NCI-H2227 (cell line): ENCODE measurements around the gene SLC9A1.
A peak's percentile ranks its signal among the peaks of the same experiment; 100 is the strongest.

ENCODE experiments used
- DNase-seq: peaks from one replicate; lab custom pipeline; 2025; ENCODE audit not compliant: unreplicated experiment; lab: John Stamatoyannopoulos, UW

Gene SLC9A1

GRCh38 chr1:27108588-27108987, 46.3 kb downstream of the SLC9A1 start:
- DNase-seq, result no peak

DNA sequence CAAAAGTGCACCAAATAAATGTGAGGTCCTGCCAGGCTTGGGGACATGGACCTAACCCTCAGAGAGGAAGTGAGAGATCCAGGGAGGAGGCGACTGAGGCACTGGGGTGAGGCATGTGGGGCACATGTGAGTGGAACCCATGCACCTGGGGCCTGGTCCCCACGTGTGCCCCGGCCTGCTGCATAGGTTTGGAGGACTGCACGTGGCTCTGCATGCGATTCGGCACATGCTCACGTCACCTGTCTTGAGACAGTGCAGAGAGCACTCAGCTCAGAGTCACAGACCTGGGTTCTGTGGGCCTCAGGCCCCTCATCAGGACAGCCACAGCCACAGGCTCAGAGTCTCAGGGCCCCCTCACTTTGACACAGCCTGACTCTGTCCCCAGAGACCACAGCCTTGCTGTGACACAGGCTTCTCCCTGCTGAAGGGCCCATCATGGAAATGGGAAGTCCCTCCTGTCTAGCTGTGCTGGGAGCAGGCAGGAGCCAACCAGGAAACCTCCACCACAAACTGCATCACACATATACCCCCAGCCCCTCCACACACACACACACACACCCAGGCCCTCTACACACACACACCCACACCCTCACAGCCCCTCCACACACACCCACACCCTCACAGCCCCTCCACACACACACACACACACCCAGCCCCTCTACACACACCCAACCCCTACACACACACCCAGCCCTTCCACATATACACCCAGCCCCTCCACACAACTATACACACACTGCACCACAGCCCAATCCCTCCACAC, 48.2 kb downstream of the SLC9A1 start:
- DNase-seq, result no peak

- no peak for DNase-seq
Measured at GRCh38 chr1:27105018-27105417, 49.9 kb downstream of the SLC9A1 start.

DNA sequence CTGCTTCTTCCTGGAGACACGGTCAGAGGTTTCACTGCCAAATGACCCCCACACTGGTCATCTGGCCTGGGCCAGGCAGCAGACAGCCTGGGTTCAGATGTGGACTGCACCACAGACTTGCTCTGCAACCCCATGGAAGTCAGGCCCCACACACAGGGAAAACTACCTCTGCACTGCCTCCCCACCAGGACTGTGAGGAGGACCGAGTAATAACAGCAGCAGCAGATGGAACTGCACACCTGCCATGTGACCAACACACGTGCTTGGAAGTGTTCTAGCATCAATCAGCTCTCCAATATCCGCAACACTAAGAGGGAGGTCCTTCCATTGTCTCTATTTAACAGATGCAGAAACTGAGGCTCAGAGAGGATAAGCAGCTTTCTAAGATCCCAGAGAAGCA, 51.4 kb downstream of the SLC9A1 start:
- no peak for DNase-seq

DNA sequence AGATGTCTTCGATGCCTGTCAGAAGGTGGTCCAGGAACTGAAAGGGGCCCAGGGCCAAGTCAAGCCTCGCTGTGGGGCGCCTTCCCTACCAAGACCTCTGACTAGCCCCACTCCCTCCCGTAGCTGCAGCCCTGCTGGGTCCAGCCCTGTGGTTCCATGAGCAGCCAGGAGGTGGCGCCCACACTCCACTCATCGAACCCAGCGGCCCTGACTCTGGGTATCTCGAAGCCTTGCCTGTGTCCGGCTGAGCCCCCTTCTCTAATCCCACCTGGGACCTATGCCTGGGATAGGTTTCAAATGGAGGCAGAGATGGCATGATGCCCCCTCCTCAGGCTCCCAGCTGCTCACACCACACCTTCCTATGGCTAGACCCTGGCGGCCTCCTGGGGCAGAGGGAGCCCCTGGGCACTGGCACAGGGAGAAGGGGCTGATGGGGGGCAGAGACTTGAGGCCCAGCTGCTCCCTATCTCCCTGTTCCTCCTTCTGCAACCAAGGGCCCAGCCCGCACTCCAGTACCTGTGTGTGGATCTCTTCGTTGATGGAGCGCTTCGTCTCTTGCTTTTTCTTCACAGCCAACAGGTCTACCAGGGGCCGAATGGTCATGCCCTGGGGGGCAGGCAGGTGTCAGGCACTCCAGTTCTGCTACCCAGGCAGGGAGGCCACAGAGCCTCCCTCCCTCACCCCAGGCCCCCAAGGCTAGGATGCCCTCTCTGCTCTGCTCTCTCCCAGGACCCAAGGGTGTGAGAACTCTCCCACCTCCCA, 52.0 kb downstream of the SLC9A1 start:
- peak; percentile 83 for DNase-seq

- DNase-seq, result no peak
Measured at GRCh38 chr1:27102134-27102706, 52.7 kb downstream of the SLC9A1 start.

DNA sequence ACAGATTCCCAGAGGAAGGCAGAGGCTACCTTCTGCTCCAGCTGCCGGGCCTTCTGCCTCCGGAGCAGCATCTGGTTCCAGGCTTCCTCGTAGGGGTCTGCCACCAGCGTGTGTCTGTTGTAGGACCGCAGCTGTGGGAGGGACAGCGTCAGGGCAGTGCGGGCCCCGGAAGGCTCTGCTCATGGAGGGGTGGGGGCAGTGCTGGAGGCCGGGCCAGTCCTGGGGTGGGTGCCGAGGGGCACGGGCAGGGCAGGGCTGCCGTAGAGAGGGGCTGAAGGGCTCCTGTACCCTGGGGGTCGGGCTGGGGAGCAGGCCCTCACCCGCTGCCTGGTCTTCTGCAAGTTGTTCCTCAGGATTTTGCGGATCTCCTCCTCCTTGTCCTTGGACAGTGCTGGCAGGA, 53.2 kb downstream of the SLC9A1 start:
- no peak for DNase-seq

GRCh38 chr1:27101054-27101491, 53.9 kb downstream of the SLC9A1 start:
- no peak for DNase-seq

- no peak for DNase-seq
Measured at GRCh38 chr1:27100335-27101053, 54.4 kb downstream of the SLC9A1 start.

DNA sequence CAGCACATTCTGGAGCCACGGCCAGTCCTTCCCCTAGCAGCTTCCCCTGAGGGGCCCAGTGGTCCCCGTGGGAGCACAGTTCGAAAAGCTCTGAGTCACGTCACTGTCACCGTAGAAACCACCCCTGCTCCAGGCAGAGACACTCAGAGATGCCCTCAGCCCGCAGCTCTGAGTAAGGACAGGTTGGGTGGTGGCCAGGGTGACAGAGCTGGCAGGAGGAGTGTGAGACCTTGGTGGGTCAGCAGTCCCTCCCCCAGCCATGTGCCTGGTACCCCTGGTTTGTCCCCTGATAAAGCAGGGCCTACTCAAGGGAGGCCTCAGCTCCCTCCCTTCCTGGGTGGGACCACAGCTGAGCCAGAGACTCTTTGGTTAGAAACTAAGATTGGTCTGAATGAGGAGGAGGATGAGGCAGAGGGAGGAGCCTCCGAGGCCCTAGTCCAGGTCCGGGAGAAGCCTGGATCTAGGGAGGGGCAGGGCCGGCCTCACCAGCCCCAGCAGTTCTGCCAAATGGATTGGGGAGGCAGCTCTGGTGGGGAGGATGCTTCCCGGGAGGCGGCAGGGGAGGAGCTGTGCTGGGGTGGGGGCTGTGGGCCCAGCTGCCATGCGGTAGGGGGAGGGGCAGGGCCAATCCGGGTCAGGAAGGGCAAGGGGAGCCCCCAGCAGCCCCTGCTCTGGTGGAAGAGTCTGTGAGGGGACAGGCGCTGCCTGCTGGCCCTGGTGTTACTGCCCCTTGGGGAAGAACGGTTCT, 55.2 kb downstream of the SLC9A1 start:
- DNase-seq, result peak; percentile 77

DNA sequence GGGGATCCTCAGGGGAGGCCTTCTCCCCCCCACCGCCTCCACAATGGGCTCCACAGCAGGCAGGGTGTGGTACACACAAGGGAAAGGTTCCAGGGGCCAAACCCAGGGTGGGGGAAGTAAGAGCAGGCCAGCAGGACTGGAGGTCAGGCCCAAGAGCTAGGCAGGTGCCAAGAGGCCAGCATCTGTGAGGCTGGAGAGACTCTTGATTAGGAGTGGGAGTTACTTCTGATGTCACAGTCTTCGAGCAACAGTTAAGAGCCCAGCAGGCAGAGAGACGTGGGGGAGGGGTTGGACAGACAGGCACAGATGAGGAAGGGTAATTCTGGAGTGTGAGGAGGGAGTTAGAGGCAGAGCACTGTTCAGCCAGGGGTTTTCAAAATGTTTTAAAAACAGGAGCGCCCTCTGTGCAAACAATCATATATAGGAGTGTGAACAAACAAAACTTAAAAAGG, 55.8 kb downstream of the SLC9A1 start:
- peak; percentile 77 for DNase-seq

- no peak for DNase-seq
Measured at GRCh38 chr1:27098431-27099134, 56.3 kb downstream of the SLC9A1 start.

DNA sequence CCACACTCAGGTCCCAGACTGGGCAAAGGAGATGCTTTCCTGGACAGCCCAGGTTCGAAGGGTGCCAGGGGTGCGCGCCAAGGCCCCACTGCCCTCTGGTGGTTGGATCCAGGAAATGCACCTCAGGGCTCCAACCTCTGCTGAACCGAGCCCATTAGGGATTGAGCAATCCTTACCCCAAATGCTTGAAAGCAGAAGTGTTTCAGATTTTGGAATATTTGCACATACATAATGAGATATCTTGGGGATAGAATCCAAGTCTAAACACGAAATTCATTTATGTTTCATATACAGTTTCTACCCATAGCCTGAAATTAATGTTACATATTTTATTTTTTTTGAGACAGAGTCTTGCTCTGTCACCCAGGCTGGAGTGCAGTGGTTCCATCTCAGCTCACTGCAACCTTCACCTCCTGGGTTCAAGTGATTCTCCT, 57.4 kb downstream of the SLC9A1 start:
- DNase-seq, result peak; percentile 85

- no peak for DNase-seq
Measured at GRCh38 chr1:27095576-27095975, 59.3 kb downstream of the SLC9A1 start.

DNA sequence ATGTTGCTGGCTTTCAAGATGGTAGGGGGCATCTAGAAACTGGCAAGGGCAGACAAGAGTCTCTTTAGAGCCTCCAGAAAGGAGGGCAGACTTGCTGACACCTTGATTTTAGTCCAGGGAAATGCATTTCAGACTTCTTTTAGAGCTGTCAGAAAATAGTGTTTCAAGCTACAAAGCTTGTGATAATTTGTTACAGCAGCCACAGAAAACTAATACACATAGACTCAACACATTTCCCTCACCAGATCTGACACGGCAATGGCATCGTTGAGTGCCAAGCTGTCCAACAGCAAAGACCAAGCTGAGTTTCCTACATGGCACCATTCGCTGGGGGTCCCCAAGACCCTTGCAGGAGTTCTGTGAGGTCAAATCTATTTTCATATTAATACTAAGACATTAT, 62.0 kb downstream of the SLC9A1 start:
- DNase-seq, result no peak

DNA sequence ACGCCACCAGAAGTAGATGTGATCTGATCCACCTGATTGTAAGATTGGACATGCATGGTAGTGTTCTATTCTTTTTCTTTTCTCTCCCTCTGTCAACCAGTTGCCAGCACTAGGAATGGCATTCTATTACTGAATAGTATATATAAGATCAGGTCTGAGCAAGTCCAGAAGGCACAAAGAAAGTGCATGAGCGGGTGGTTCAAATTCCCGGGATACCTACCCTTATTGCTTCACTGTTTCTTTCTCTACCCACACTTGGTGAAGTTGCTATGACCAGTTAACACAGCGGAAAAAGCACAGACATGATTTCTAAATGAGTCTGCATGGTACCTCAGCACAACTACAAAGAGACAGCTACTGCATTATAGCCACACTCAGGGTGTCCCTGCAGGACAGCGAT, 64.0 kb downstream of the SLC9A1 start:
- DNase-seq, result no peak

GRCh38 chr1:27087371-27088220, 67.3 kb downstream of the SLC9A1 start:
- DNase-seq, result no peak

DNA sequence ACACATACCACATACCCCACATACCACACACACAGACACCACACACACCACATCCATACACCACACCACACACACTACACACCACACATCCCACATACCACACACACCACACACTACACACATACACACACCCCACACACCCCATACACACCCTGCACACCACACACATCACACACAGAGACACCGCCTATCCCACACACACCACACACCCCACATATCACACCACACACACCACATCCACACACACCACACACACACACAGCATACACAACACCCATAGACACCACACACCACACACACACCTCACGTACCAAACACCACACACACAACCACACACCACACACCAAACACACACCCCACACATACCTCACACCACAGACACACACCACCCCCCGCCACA, 68.3 kb downstream of the SLC9A1 start:
- no peak for DNase-seq

- no peak for DNase-seq
Measured at GRCh38 chr1:27086026-27086425, 68.9 kb downstream of the SLC9A1 start.
